DOHH2 (cell line): Measurements from ENCODE around the gene RRM1.
"Not testable (repeated sequence)": the region's sequence is repeated elsewhere in the genome, so short reads cannot be mapped to it uniquely, and the experiment has no call there.

Experiments used
- EZH2phosphoT487 ChIP-seq: fragments of 200-600 bp; sonication (generic); IDR thresholded peaks from 2 replicates; pipeline ENCODE4 v1.6.1; 2017; ENCODE audit warnings: borderline replicate concordance, mild to moderate bottlenecking, antibody characterized with exemption, low read length, moderate library complexity, mixed read lengths
- TF ChIP-seq, protein P1 (sequence below): fragments of 200-600 bp; sonication (generic); IDR thresholded peaks from one replicate; pipeline ENCODE4 v1.5.1; 2014; ENCODE audit warnings: antibody characterized with exemption, mild to moderate bottlenecking, low read depth, low read length; ENCODE audit not compliant: poor library complexity, severe bottlenecking

GRCh38 chr11:4053200-4053599, 41.4 kb upstream of the RRM1 start:
- TF ChIP-seq, protein P1, sequence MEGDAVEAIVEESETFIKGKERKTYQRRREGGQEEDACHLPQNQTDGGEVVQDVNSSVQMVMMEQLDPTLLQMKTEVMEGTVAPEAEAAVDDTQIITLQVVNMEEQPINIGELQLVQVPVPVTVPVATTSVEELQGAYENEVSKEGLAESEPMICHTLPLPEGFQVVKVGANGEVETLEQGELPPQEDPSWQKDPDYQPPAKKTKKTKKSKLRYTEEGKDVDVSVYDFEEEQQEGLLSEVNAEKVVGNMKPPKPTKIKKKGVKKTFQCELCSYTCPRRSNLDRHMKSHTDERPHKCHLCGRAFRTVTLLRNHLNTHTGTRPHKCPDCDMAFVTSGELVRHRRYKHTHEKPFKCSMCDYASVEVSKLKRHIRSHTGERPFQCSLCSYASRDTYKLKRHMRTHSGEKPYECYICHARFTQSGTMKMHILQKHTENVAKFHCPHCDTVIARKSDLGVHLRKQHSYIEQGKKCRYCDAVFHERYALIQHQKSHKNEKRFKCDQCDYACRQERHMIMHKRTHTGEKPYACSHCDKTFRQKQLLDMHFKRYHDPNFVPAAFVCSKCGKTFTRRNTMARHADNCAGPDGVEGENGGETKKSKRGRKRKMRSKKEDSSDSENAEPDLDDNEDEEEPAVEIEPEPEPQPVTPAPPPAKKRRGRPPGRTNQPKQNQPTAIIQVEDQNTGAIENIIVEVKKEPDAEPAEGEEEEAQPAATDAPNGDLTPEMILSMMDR = not testable (repeated sequence)
- TF ChIP-seq EZH2phosphoT487 = not testable (repeated sequence)
